B cell (primary cell): ENCODE data around the gene GRM6.

Experiments
- CTCF ChIP-seq: fragments of 200-600 bp; IDR thresholded peaks from one replicate; pipeline ENCODE4 v1.8.0; 2022; ENCODE audit warnings: antibody characterized with exemption, mild to moderate bottlenecking
- EZH2 ChIP-seq: IDR thresholded peaks from 2 replicates; pipeline ENCODE4 v1.6.1; 2012; ENCODE audit warnings: borderline replicate concordance, low read depth, mild to moderate bottlenecking, moderate library complexity, low read length; ENCODE audit not compliant: insufficient read depth, poor library complexity, severe bottlenecking

- no peak for TF ChIP-seq CTCF
- no peak for TF ChIP-seq EZH2
Observed at GRCh38 chr5:178984145-178985072, 10.7 kb downstream of the GRM6 start.
